Left renal pelvis (tissue), 4 donors: ENCODE data around the gene ZFR2. TPM values are rescaled to one million over a fixed set of nuclear protein-coding genes. Genes with fewer than 3 reads are reported as not detected.
"Not testable (repeated sequence)": the region's sequence is repeated elsewhere in the genome, so short reads cannot be mapped to it uniquely, and the experiment has no call there.

Experiments
- DNase-seq, 4 donors: peaks; one replicate each; pipeline ENCODE4 v3.0.0-alpha.2; 2013; ENCODE audit warnings: low read depth in 4 of 4, low spot score in 3 of 4
- polyA plus RNA-seq, 4 donors: library from polyadenylated mRNA; unstranded; fragments of 120-200 nt; gene quantifications; one replicate each; pipeline ENCODE4 v1.2.1, GENCODE V29; 2013; ENCODE audit not compliant: insufficient read length in 4 of 4

The ZFR2 gene
- polyA plus RNA-seq, 4 donors, result 1.3 to 2.9 (median 2.0) TPM

GRCh38 chr19:3818466-3818865, 50.4 kb downstream of the ZFR2 start:
- no peak for DNase-seq

GRCh38 chr19:3817761-3818160, 51.1 kb downstream of the ZFR2 start:
- no peak for DNase-seq

GRCh38 chr19:3816566-3817218, 52.1 kb downstream of the ZFR2 start:
- DNase-seq, result no peak

- DNase-seq, result not testable (repeated sequence)
These were observed 52.7 kb downstream of the ZFR2 start for GRCh38 chr19:3816148-3816547.

- no peak for DNase-seq
These were observed 54.2 kb downstream of the ZFR2 start for GRCh38 chr19:3814648-3815047.

GRCh38 chr19:3813473-3814392, 55.1 kb downstream of the ZFR2 start:
- DNase-seq, result no peak

- no peak for DNase-seq
These were observed 58.0 kb downstream of the ZFR2 start for GRCh38 chr19:3810708-3811355.

- DNase-seq, result no peak
These were observed 58.7 kb downstream of the ZFR2 start for GRCh38 chr19:3809881-3810707.

- DNase-seq, result no peak
These were observed 60.3 kb downstream of the ZFR2 start for GRCh38 chr19:3808420-3809143.

GRCh38 chr19:3807574-3808354, 61.1 kb downstream of the ZFR2 start:
- no peak for DNase-seq

GRCh38 chr19:3807131-3807480, 61.7 kb downstream of the ZFR2 start:
- no peak for DNase-seq

GRCh38 chr19:3805859-3806258, 63.0 kb downstream of the ZFR2 start:
- no peak for DNase-seq

GRCh38 chr19:3804429-3804828, 64.4 kb downstream of the ZFR2 start:
- DNase-seq, result no peak

GRCh38 chr19:3803986-3804385, 64.9 kb downstream of the ZFR2 start:
- DNase-seq, result no peak

GRCh38 chr19:3803114-3803888, 65.5 kb downstream of the ZFR2 start:
- no peak for DNase-seq

- DNase-seq, result no peak
These were observed 67.3 kb downstream of the ZFR2 start for GRCh38 chr19:3801412-3802096.

GRCh38 chr19:3800996-3801395, 67.8 kb downstream of the ZFR2 start:
- DNase-seq, result no peak

GRCh38 chr19:3798137-3798536, 70.7 kb downstream of the ZFR2 start:
- no peak for DNase-seq
